Esophagus muscularis mucosa (tissue), 4 donors: Measurements from ENCODE around the gene NTRK3.

ENCODE experiments used
- CTCF ChIP-seq, 3 experiments: fragments of 200-600 bp in 2 of 3; fragments of 450-650 bp in 1 of 3; sonication (generic) in 2 of 3; IDR thresholded peaks; one replicate each; pipeline ENCODE4 v1.5.1; 2017 to 2019; ENCODE audit warnings: antibody characterized with exemption in 3 of 3, mild to moderate bottlenecking in 2 of 3, moderate library complexity in 1 of 3
- EP300 ChIP-seq: sonication (generic); formaldehyde crosslinking; IDR thresholded peaks from one replicate; pipeline ENCODE4 v1.6.1; 2017; ENCODE audit warnings: antibody characterized with exemption
- POLR2AphosphoS5 ChIP-seq, 2 donors: sonication (generic); formaldehyde crosslinking; IDR thresholded peaks; one replicate each; pipeline ENCODE4 v1.6.1; 2017; ENCODE audit warnings: antibody characterized with exemption in 2 of 2

DNA sequence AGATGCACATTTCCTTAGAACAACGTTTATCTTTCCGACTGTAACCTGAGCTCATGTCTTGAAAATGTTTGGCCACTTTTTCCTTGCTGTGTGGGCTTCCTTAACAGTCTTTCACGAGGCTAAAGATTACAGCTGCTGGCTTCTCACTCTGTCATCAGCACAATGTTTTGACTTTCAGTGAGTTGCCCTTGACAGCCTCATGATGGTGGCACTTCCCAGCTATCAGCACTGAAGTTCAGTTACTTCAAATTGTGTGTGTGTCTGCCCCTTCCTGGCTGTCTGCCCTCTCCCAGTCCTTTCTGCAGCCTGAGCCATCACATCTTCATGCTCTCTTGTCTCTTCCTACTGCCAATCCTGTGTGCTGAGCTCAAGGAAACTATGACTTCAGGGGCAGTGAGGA is 152.2 kb downstream of the NTRK3 start:
- TF ChIP-seq CTCF (IDR thresholded peaks at IDR 0.05) (no peak), POLR2AphosphoS5 (IDR thresholded peaks at IDR 0.05) (no peak), EP300 (no peak)
